ENCODE measurements around the gene GALNT15. TPM values are rescaled to one million over a fixed set of nuclear protein-coding genes. Genes with fewer than 3 reads are reported as not detected.

Gene GALNT15
- polyA plus RNA-seq (2013, experiment 1 of 2; ENCODE audit: insufficient read length) = 9.4 TPM
- 8.1 TPM for polyA plus RNA-seq (2013, experiment 2 of 2; ENCODE audit: insufficient read length)

- peak; percentile 97 for DNase-seq
Observed at GRCh38 chr3:16174389-16174788, at the start of gene GALNT15. Gene GALNT15, plus strand, starts transcription at chr3:16174680. Its CDS starts 472 bp downstream, at chr3:16175152.

DNA sequence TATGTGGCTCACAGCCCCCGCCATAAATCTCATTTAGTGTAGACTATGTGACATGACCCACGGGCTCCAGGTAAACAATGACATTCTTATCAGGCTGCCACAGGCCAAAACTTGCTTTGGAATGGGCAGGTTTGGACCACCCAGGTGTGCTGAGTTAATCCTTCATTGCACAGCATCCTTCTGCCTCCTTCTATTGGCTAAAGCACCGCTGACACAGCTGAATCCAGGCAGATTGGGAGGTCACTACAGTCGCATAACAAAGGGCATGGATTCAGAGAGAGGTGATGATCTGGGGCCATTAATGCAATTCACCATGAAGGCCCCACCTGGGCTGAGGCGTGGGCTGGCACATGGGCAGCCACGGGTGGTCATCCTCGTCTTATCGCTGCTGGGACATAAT, 47.8 kb upstream of the GALNT15 start:
- no peak for DNase-seq

DNA sequence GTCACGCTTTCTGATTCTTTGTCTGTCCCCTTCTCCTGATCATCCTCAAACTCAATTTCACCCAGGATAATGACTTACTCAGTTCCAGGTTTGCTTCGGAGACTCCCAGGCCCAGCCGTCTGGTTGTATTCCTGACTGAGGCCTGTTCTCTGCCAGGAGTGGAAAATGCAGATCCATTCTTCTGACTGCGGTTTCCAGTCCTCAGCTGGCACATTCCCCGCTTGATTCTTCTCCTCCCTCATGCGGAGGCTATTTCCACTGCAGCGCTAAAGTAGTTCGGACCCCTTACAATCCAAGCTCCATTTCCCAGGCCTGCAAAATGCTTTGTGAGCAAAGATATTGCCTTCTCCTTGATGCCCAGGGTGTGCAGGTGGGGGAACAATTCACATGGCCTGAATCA, 47.2 kb upstream of the GALNT15 start:
- peak; percentile 57 for DNase-seq

GRCh38 chr3:16130066-16130465, 44.4 kb upstream of the GALNT15 start:
- DNase-seq = peak; percentile 97

DNA sequence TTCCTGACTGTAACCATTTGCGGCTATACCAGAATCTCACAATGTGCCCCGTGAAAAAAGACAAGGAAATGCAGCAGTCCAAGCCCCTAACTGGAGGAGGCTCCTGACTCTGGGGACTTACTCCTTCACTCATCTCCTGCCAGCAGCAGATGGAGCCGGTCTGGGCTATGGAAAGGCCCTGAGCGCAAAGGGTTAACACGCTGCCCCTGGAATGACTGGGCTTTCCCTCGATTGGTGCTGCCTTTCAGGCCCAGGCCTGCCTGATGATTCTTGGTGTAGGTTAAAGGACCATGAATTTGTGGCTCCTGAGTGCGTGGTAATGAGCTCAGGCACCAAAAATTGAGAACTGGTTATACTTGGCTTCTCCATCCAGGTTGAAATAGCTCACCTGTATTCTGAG, 42.3 kb upstream of the GALNT15 start:
- DNase-seq = no peak

GRCh38 chr3:16132928-16133327, 41.6 kb upstream of the GALNT15 start:
- peak; percentile 32 for DNase-seq

- DNase-seq = no peak
Observed at GRCh38 chr3:16134173-16134928, 40.1 kb upstream of the GALNT15 start.

DNA sequence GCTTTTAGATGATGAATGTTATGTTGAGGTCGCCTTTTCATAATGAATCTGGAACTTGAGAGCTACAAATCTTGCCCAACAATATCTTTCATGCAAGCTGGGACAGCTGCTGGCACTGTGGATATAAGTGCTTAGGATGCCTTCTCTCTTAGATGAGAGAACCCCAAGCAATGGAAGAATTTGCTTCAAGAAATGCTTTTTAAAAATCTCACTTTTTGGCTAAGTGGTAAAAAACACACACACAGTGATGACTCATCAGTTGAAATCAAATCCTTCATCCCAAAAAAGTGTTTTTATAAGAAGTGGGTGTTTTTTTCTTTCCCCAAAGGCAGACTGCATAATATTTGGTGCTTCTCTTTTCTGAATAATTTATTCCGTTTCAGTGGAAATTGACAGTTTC, 38.4 kb upstream of the GALNT15 start:
- peak; percentile 74 for DNase-seq

DNA sequence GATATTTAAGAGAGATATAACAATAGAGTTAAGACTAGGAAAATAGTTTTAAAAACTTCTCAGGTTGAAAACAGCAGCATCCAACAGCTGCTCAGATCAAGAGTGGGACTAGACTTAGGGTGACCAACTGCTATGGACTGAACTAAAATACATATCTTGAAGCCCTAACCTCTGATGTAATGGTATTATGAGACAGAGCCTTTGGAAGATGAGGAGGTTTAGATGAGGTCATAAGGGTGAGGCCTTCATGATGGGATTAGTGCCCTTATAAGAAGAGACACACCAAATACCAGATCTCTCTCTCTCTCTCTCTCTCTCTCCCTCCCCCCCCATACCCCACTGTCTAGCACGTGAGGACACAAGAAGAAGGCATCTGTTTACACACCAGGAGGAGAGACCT, 37.4 kb upstream of the GALNT15 start:
- peak; percentile 35 for DNase-seq

- no peak for DNase-seq
Observed at GRCh38 chr3:16137977-16138376, 36.5 kb upstream of the GALNT15 start.

GRCh38 chr3:16140116-16140893, 34.2 kb upstream of the GALNT15 start:
- peak; percentile 51 for DNase-seq

- DNase-seq = no peak
Observed at GRCh38 chr3:16140894-16141285, 33.6 kb upstream of the GALNT15 start.

DNA sequence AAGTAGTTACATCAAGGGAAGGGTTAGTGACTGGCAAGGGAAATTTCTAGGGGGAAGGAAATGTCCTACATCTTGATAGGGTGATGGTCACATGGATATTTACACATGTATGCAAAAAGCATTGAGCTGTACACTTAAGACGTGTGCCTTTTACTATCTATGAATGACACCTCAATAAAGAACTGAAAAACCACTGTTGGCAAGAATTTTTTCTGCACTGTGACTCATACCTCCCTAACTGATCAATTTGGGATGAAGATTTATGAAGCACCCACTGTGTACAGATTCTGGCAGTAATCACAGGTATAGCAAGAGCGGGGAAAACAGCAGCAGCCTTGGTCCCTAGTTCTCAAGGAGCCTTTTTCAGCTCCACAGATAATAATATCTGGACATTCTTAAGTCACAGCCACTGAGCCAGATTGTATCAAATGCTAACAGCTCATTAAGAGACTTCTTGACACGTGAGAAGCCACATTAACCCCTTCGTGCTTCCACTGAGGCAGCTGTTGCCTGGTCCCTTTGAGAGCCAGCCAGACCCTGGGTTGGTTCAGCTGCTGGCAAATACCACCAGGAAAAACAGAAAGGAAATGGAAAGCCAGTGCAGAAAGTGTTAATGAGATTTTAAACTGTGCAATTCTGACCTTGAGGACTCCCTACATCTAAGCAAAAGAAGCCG, 32.0 kb upstream of the GALNT15 start:
- DNase-seq = no peak

DNA sequence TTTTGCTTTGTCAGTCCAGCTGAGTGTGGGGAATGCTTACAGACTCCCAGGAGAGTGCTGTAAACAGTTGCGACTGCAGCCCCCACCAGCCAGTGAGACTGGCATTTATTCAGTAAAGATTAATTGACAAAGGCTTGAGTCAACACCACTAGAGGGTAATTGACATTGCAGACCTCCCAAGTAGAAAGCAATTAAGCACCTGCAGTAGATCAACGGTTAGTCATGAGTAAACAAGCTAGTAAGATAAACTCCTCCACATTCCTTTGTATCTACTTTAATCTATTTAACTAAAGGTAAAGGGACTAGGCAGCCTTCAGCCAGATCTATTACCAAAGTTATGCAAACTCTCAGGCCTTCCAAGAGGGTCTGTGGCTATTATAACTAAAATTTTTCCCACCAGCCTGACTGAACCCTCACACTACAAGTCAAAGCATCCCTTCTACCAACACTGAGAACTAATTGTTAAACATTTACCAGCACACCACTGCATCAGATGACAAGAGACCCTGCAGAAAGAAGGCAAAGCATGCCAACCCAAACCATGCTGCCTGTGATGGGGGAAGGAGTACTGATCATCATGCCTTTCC, 30.5 kb upstream of the GALNT15 start:
- DNase-seq = no peak

DNA sequence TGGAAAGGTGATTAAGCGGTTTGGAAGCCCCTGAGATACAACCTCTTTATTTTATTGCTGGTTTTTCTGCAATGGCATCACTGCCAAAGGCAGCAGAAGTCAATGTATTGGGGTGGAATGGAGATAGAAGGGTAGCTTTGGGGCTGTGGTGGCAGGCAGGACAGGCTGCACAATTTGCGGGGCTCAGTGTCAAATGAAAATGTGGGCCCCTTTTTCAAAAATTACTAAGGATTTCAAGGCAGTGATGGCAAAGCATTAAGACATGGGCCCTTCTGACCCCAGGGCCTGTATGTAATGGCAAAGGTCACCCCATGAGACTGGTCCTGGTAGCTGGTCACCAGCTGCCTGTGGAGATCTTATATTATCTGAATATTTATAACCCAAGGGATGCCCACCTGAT, 29.3 kb upstream of the GALNT15 start:
- no peak for DNase-seq

DNA sequence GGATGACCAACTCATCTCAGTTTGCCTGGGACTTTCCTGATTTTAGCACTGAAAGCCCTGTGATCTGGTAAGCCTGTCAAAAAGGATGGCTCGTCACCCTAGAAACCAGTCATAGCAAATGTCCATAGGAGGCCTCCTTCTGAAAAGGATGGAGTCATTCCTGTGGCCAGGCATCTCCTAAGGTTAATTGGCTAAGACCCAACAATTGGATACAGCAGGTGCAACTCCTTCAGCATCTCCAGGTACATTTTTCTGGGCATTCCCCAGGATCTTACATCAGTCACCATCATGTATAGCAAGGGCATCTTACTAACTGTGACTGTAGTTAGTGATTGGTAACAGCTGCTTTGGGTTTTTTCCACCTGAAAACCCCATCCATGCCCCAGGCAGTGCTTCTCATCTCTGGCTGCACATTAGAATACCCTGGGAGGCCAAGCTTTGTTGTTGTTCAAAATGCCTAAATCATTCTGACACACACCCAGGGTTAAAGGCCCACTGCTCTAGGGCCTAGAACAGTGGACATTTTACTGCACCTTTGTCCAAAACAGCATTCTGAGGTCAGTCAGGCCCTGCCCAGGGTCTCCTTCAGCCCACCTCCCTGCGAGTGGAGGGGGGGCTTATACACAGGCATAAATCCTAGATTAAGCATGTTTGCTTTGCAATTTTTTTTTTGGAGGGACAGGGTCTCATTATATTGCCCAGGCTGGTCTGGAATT, 28.3 kb upstream of the GALNT15 start:
- no peak for DNase-seq

DNA sequence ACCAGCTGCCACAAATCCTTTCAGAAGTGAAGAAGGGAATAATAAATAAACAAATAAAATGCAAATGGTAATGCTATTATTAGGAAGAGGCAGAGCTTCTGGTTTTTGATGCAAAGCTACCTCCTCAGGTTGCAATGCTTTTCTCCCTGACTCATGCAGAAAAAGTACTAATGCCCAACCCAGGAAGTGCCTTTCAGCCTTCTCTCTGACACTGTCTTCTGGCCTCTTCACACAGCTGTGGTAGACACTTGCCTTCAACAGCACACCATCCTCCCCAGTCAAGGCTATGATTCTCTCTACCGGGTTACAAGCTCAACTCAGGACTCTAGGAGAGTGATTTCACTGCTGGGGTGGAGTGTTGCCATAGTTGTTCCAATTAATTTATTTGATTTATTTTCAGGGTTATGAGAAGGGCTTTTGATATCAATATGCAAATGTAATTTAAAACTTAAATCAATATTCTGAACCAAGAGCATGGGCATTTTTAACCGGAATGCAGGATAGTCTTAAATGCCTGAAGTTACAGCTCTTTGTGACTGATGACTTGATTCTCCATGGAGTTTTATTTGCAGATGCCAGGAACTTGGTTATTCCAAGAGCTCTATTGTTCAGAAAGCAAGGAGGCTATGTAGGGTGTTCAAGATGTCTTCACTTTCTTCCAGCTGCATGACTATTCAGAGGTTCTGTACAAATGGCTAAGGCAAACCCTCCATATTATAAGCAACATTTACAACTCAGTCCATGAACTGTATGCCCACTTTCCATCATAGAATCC, 27.1 kb upstream of the GALNT15 start:
- peak; percentile 59 for DNase-seq

DNA sequence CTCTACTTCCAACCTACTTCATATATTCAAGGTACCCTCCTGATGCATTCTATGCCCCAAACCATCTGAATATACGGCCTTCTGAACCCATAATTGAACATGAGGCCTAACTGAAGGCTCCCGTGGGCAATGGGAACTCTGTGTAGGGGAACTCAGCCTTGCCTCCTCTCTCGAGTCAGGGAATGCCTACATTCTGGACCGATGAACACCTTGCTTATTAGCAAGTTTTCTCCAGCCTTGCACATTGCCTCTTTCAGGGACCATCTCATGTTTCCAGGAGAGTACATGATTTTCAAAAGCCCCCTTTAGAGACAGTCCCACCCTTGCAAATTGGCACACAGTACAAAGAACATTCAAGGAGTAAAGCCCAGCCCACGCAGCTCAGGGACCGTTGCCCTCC, 26.3 kb upstream of the GALNT15 start:
- DNase-seq = no peak

DNA sequence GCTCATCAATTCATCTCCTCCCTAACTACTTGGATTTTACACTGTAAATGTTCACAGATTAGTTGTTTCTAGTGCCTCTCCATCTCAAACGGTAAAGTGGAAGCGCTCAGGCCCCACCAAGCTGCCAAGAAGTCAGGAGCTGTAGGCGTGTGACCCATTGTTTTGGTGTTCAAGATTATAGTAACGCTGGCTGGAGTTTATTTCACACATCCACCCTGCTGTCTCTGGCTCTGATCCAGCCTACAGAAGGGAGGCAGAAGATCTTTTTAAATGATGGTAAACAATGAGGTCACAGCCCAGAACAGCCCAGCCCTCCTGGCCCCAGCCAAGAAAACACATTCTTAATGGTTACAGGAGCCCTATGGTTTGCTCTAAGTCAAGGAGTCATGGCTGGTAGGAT, 25.7 kb upstream of the GALNT15 start:
- peak; percentile 86 for DNase-seq

DNA sequence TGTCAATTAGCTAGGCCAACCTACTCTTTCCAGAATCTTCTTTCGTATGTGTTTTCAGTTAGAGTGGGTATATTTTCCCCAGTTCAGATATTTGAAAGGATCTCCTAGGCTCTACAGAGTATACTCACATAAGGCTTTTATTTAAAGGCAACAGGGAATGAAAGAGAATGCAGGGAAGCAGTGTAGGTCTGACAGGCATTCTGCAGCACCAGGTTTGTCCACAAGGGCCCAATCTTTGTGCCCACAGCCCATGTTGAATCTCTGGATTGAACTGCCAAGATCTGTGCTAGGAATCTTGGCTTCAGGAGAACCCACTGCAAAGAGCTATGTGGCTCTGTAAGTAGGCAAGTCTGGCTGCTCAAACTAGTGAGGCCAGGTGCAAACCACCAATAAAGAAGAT, 24.2 kb upstream of the GALNT15 start:
- DNase-seq = no peak

GRCh38 chr3:16151109-16151508, 23.4 kb upstream of the GALNT15 start:
- DNase-seq = peak; percentile 87

Measured in fibroblast of skin of back (primary cell).